Panc1 (cell line): ENCODE data around the gene SPOCK1.

Experiments
- CTCF ChIP-seq: fragments of 450-650 bp; IDR thresholded peaks from 2 replicates; pipeline ENCODE4 v1.5.1; 2017; ENCODE audit warnings: mild to moderate bottlenecking
- POLR2AphosphoS5 ChIP-seq: IDR thresholded peaks from 2 replicates; pipeline ENCODE4 v1.6.1; 2012; ENCODE audit warnings: mild to moderate bottlenecking, low read depth, low read length, moderate library complexity

- no peak for TF ChIP-seq POLR2AphosphoS5
- no peak for TF ChIP-seq CTCF
Measured at GRCh38 chr5:137203011-137203632, 296.0 kb downstream of the SPOCK1 start.
